HG03354 (cell line): ENCODE data around the gene SORCS3.
"Not testable (repeated sequence)": the region's sequence is repeated elsewhere in the genome, so short reads cannot be mapped to it uniquely, and the experiment has no call there.

Experiments
- ATAC-seq: cut with Tn5 transposase; IDR thresholded peaks from one replicate; pipeline ENCODE4 v1.9.1; 2021; ENCODE audit warnings: mild to moderate bottlenecking; ENCODE audit not compliant: unreplicated experiment, poor library complexity, severe bottlenecking

SORCS3 gene

GRCh38 chr10:104688251-104689042 is 47.4 kb downstream of the SORCS3 start:
- ATAC-seq, result no peak

GRCh38 chr10:104689105-104689504 is 48.0 kb downstream of the SORCS3 start:
- ATAC-seq, result no peak

- ATAC-seq, result no peak
These were observed 48.5 kb downstream of the SORCS3 start for GRCh38 chr10:104689547-104689946.

GRCh38 chr10:104690101-104690500 is 49.0 kb downstream of the SORCS3 start:
- no peak for ATAC-seq

GRCh38 chr10:104690959-104691358 is 49.9 kb downstream of the SORCS3 start:
- ATAC-seq, result no peak

GRCh38 chr10:104694074-104694473 is 53.0 kb downstream of the SORCS3 start:
- no peak for ATAC-seq

- not testable (repeated sequence) for ATAC-seq
These were observed 62.2 kb downstream of the SORCS3 start for GRCh38 chr10:104703262-104703661.

GRCh38 chr10:104706886-104707285 is 65.8 kb downstream of the SORCS3 start:
- ATAC-seq, result no peak

- ATAC-seq, result no peak
These were observed 66.7 kb downstream of the SORCS3 start for GRCh38 chr10:104707602-104708459.

- ATAC-seq, result no peak
These were observed 70.2 kb downstream of the SORCS3 start for GRCh38 chr10:104711302-104711721.

- not testable (repeated sequence) for ATAC-seq
These were observed 89.5 kb downstream of the SORCS3 start for GRCh38 chr10:104730593-104730992.

- no peak for ATAC-seq
These were observed 90.1 kb downstream of the SORCS3 start for GRCh38 chr10:104731192-104731591.

GRCh38 chr10:104732222-104732621 is 91.1 kb downstream of the SORCS3 start:
- no peak for ATAC-seq

- ATAC-seq, result no peak
These were observed 93.3 kb downstream of the SORCS3 start for GRCh38 chr10:104734433-104734832.

- ATAC-seq, result no peak
These were observed 94.1 kb downstream of the SORCS3 start for GRCh38 chr10:104735036-104735756.

- ATAC-seq, result no peak
These were observed 94.8 kb downstream of the SORCS3 start for GRCh38 chr10:104735757-104736391.

- no peak for ATAC-seq
These were observed 100.0 kb downstream of the SORCS3 start for GRCh38 chr10:104741127-104741526.

GRCh38 chr10:104744052-104744451 is 103.0 kb downstream of the SORCS3 start:
- no peak for ATAC-seq

- ATAC-seq, result no peak
These were observed 109.2 kb downstream of the SORCS3 start for GRCh38 chr10:104750291-104750690.

GRCh38 chr10:104762793-104763192 is 121.7 kb downstream of the SORCS3 start:
- no peak for ATAC-seq
